Liver (tissue), 9 donors: Measurements from ENCODE around the gene NKX1-2. TPM values are rescaled to one million over a fixed set of nuclear protein-coding genes. Genes with fewer than 3 reads are reported as not detected.

Experiments used
- DNase-seq: peaks from one replicate; pipeline ENCODE4 v3.0.0-alpha.2; 2017; ENCODE audit warnings: low spot score
- H3K27ac ChIP-seq, 2 donors: one replicate each; pipeline ENCODE4 v1.7.0; 2013; ENCODE audit warnings: inconsistent platforms in 2 of 2, low read length in 2 of 2, control low read depth in 1 of 2, low read depth in 1 of 2, mild to moderate bottlenecking in 1 of 2
- H3K27me3 ChIP-seq, 4 donors: one replicate each; pipeline versions ENCODE4 v1.6.1 to v1.7.0; 2013; ENCODE audit warnings: low read length in 3 of 4, inconsistent platforms in 1 of 4, mild to moderate bottlenecking in 1 of 4, moderate library complexity in 1 of 4; ENCODE audit not compliant: control insufficient read depth in 4 of 4, insufficient read depth in 4 of 4
- H3K36me3 ChIP-seq, 4 donors: one replicate each; pipeline versions ENCODE4 v1.6.1 to v1.7.0; 2013; ENCODE audit warnings: low read length in 3 of 4, mild to moderate bottlenecking in 3 of 4, low read depth in 1 of 4, moderate library complexity in 1 of 4; ENCODE audit not compliant: control insufficient read depth in 4 of 4, insufficient read depth in 3 of 4
- H3K4me1 ChIP-seq, 4 donors: one replicate each; pipeline versions ENCODE4 v1.6.1 to v1.7.0; 2013; ENCODE audit warnings: low read length in 3 of 4, mild to moderate bottlenecking in 3 of 4, moderate library complexity in 1 of 4; ENCODE audit not compliant: control insufficient read depth in 4 of 4, insufficient read depth in 4 of 4
- H3K4me3 ChIP-seq, 3 donors: one replicate each; pipeline versions ENCODE4 v1.6.1 to v1.7.0; 2013; ENCODE audit warnings: low read length in 3 of 3, control low read depth in 1 of 3, low read depth in 1 of 3, mild to moderate bottlenecking in 1 of 3
- H3K9ac ChIP-seq, 2 donors: one replicate each; pipeline ENCODE4 v1.7.0; 2013; ENCODE audit warnings: low read length in 2 of 2, mild to moderate bottlenecking in 2 of 2, moderate library complexity in 2 of 2, control low read depth in 1 of 2, low read depth in 1 of 2
- H3K9me3 ChIP-seq, 4 donors: one replicate each; pipeline versions ENCODE4 v1.6.1 to v1.7.0; 2013; ENCODE audit warnings: low read length in 3 of 4; ENCODE audit not compliant: control insufficient read depth in 4 of 4
- EGR1 ChIP-seq, 2 donors: IDR thresholded peaks; 2 replicates each; pipeline ENCODE4 v1.6.1; 2016 to 2018; ENCODE audit warnings: antibody characterized with exemption in 2 of 2, low read depth in 2 of 2
- FOXA1 ChIP-seq: IDR thresholded peaks from 2 replicates; pipeline ENCODE4 v1.6.1; 2016; ENCODE audit warnings: antibody characterized with exemption
- FOXA2 ChIP-seq: IDR thresholded peaks from 2 replicates; pipeline ENCODE4 v1.6.1; 2016; ENCODE audit warnings: antibody characterized with exemption
- HNF4A ChIP-seq, 2 donors: conservative IDR thresholded peaks; 2 replicates each; pipeline ENCODE4 v1.6.1; 2016; ENCODE audit warnings: antibody characterized with exemption in 2 of 2, mild to moderate bottlenecking in 2 of 2
- HNF4G ChIP-seq: IDR thresholded peaks from 2 replicates; pipeline ENCODE4 v1.6.1; 2016; ENCODE audit warnings: antibody characterized with exemption
- JUND ChIP-seq, 2 donors: IDR thresholded peaks; 2 replicates each; pipeline ENCODE4 v1.6.1; 2016; ENCODE audit warnings: antibody characterized with exemption in 2 of 2
- NR2F2 ChIP-seq: IDR thresholded peaks from 2 replicates; pipeline ENCODE4 v1.6.1; 2016; ENCODE audit warnings: antibody characterized with exemption
- RAD21 ChIP-seq, 2 donors: IDR thresholded peaks; 2 replicates each; pipeline ENCODE4 v1.6.1; 2016; ENCODE audit warnings: antibody characterized with exemption in 2 of 2, mild to moderate bottlenecking in 2 of 2
- SP1 ChIP-seq: IDR thresholded peaks from 2 replicates; pipeline ENCODE4 v1.6.1; 2018; ENCODE audit warnings: antibody characterized with exemption, mild to moderate bottlenecking
- TAF1 ChIP-seq: conservative IDR thresholded peaks from 2 replicates; pipeline ENCODE4 v1.6.1; 2016; ENCODE audit warnings: antibody characterized with exemption, mild to moderate bottlenecking
- YY1 ChIP-seq: IDR thresholded peaks from 2 replicates; pipeline ENCODE4 v1.6.1; 2016; ENCODE audit warnings: antibody characterized with exemption, mild to moderate bottlenecking
- WGBS: extraction: QIAGEN DNeasy Blood & Tissue Kit; methylation state at CpG from one replicate; pipeline ENCODE4 v1.1.7; 2013; 5-methylcytosine and 5-hydroxymethylcytosine counted together
- polyA plus RNA-seq, 2 donors: library from polyadenylated mRNA; stranded (reverse) in 1 of 2; unstranded in 1 of 2; fragments of 200-250 nt in 1 of 2; fragments of >200 nt in 1 of 2; fragmentation: Nextera tagmentation in 1 of 2; extraction: Ambion mirVana in 1 of 2; gene quantifications; one replicate each; pipeline versions ENCODE4 v1.2.1 to v1.2.3, GENCODE V29; 2013 to 2015
- total RNA-seq, 2 donors: library from RNA; depleted of rRNA; stranded (reverse); fragments of >200 nt; gene quantifications; one replicate each; pipeline ENCODE4 v1.2.3, GENCODE V29; 2014
- TF ChIP-seq, protein P1 (sequence below): IDR thresholded peaks from 2 replicates; pipeline ENCODE4 v1.6.1; 2016; ENCODE audit warnings: antibody characterized with exemption
- TF ChIP-seq, protein P2 (sequence below): IDR thresholded peaks from 2 replicates; pipeline ENCODE4 v1.6.1; 2016; ENCODE audit warnings: antibody characterized with exemption
- TF ChIP-seq, protein P3 (sequence below): IDR thresholded peaks from 2 replicates; pipeline ENCODE4 v1.6.1; 2016; ENCODE audit warnings: antibody characterized with exemption, mild to moderate bottlenecking
- TF ChIP-seq, protein P4 (sequence below): IDR thresholded peaks from 2 replicates; pipeline ENCODE4 v1.6.1; 2016; ENCODE audit warnings: antibody characterized with exemption
- TF ChIP-seq, protein P5 (sequence below): fragments of 150-350 bp; IDR thresholded peaks from 2 replicates; pipeline ENCODE4 v1.5.1; 2017; ENCODE audit warnings: improper control_type of control experiment, low read depth, low read length; ENCODE audit not compliant: missing input control
- donor health status: healthy.
- donor health status: healthy.
- donor health status: healthy.
- donor health status: healthy.
- donor health status: healthy.

NKX1-2 gene
- total and polyA plus RNA-seq, 4 donors: not detected

DNA sequence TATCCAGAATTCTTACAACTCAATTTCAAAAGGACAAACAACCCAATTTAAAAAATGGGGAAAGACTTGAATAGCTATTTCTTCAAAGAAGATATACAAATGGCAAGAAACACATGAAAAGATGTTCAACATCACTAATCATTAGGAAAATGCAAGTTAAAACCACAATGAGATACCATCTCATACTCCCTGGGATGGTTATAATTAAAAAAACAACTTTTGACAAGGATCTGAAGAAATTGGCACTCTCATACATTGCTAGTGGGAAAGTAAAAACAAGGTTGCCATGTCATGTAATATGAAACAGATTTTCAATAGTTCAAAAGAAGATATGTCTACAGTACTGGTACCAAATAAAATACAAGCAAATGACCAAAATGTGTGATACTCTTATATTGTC is 40.1 kb downstream of the NKX1-2 start:
- no peak for DNase-seq
- Histone ChIP-seq H3K27ac (no peak overlapping the region), H3K9me3 (no peaks in the 10 kb centered on the region), H3K4me1 (peaks cover 0 to 20% (median 13%) of the 10 kb centered on the region in 4 donors), H3K4me3 (no peak overlapping the region), H3K27me3 (no peaks in the 10 kb centered on the region), H3K9ac (no peak overlapping the region), H3K36me3 (peaks cover 0 to 16% (median 3%) of the 10 kb centered on the region in 4 donors)
- TF ChIP-seq, protein P1, sequence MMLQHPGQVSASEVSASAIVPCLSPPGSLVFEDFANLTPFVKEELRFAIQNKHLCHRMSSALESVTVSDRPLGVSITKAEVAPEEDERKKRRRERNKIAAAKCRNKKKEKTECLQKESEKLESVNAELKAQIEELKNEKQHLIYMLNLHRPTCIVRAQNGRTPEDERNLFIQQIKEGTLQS: no peak
- TF ChIP-seq, protein P2, sequence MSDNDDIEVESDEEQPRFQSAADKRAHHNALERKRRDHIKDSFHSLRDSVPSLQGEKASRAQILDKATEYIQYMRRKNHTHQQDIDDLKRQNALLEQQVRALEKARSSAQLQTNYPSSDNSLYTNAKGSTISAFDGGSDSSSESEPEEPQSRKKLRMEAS: no peak
- TF ChIP-seq HNF4A (conservative IDR thresholded peaks at IDR 0.05) (no peak), YY1 (no peak), TAF1 (no peak), FOXA2 (no peak), EGR1 (IDR thresholded peaks at IDR 0.05; ENCODE audit: low read depth in 2 of 2) (no peak), FOXA1 (no peak), SP1 (no peak), HNF4G (no peak)
- TF ChIP-seq, protein P3, sequence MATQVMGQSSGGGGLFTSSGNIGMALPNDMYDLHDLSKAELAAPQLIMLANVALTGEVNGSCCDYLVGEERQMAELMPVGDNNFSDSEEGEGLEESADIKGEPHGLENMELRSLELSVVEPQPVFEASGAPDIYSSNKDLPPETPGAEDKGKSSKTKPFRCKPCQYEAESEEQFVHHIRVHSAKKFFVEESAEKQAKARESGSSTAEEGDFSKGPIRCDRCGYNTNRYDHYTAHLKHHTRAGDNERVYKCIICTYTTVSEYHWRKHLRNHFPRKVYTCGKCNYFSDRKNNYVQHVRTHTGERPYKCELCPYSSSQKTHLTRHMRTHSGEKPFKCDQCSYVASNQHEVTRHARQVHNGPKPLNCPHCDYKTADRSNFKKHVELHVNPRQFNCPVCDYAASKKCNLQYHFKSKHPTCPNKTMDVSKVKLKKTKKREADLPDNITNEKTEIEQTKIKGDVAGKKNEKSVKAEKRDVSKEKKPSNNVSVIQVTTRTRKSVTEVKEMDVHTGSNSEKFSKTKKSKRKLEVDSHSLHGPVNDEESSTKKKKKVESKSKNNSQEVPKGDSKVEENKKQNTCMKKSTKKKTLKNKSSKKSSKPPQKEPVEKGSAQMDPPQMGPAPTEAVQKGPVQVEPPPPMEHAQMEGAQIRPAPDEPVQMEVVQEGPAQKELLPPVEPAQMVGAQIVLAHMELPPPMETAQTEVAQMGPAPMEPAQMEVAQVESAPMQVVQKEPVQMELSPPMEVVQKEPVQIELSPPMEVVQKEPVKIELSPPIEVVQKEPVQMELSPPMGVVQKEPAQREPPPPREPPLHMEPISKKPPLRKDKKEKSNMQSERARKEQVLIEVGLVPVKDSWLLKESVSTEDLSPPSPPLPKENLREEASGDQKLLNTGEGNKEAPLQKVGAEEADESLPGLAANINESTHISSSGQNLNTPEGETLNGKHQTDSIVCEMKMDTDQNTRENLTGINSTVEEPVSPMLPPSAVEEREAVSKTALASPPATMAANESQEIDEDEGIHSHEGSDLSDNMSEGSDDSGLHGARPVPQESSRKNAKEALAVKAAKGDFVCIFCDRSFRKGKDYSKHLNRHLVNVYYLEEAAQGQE: no peak
- TF ChIP-seq, protein P4, sequence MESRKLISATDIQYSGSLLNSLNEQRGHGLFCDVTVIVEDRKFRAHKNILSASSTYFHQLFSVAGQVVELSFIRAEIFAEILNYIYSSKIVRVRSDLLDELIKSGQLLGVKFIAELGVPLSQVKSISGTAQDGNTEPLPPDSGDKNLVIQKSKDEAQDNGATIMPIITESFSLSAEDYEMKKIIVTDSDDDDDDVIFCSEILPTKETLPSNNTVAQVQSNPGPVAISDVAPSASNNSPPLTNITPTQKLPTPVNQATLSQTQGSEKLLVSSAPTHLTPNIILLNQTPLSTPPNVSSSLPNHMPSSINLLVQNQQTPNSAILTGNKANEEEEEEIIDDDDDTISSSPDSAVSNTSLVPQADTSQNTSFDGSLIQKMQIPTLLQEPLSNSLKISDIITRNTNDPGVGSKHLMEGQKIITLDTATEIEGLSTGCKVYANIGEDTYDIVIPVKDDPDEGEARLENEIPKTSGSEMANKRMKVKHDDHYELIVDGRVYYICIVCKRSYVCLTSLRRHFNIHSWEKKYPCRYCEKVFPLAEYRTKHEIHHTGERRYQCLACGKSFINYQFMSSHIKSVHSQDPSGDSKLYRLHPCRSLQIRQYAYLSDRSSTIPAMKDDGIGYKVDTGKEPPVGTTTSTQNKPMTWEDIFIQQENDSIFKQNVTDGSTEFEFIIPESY: no peak

DNA sequence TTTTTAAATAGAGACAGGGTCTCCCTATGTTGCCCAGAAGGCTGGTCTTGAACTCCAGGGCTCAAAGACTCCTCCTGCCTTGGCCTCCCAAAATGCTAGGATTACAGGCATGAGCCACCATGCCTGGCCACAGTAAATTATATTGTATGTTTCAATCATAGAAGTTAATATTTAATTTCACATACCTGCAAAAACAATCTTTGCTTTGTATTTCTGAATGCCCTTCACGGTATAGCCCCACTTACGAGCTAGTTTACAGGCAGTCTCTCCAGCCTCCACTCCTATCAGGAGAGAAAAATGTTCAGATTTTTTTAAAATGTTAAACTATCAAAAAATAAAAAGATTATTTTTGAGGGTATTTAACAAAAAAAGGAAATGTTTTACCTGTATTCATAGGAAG is 41.5 kb downstream of the NKX1-2 start:
- peaks cover 0 to 16% (median 5%) of the 10 kb centered on the region in 4 donors for H3K36me3 ChIP-seq
- H3K4me3 ChIP-seq: no peak overlapping the region
- H3K9me3 ChIP-seq: no peaks in the 10 kb centered on the region
- DNase-seq: no peak
- peaks cover 0 to 9% (median 6%) of the 10 kb centered on the region in 4 donors for H3K4me1 ChIP-seq
- 86% methylated on average over 2 of the region's 2 CpGs for WGBS
- H3K27ac ChIP-seq: no peak overlapping the region
- no peaks in the 10 kb centered on the region for H3K27me3 ChIP-seq
- no peak overlapping the region for H3K9ac ChIP-seq
- TF ChIP-seq HNF4A (conservative IDR thresholded peaks at IDR 0.05) (no peak), JUND (IDR thresholded peaks at IDR 0.05) (no peak), FOXA1 (no peak), RAD21 (IDR thresholded peaks at IDR 0.05) (no peak), TAF1 (no peak), YY1 (no peak), NR2F2 (no peak)
- TF ChIP-seq, protein P5, sequence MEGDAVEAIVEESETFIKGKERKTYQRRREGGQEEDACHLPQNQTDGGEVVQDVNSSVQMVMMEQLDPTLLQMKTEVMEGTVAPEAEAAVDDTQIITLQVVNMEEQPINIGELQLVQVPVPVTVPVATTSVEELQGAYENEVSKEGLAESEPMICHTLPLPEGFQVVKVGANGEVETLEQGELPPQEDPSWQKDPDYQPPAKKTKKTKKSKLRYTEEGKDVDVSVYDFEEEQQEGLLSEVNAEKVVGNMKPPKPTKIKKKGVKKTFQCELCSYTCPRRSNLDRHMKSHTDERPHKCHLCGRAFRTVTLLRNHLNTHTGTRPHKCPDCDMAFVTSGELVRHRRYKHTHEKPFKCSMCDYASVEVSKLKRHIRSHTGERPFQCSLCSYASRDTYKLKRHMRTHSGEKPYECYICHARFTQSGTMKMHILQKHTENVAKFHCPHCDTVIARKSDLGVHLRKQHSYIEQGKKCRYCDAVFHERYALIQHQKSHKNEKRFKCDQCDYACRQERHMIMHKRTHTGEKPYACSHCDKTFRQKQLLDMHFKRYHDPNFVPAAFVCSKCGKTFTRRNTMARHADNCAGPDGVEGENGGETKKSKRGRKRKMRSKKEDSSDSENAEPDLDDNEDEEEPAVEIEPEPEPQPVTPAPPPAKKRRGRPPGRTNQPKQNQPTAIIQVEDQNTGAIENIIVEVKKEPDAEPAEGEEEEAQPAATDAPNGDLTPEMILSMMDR: no peak
